GM18498 (cell line): ENCODE results near the gene MVP.
"Not testable (repeated sequence)": the region's sequence is repeated elsewhere in the genome, so short reads cannot be mapped to it uniquely, and the experiment has no call there.

ENCODE experiments used
- ATAC-seq: cut with Tn5 transposase; IDR thresholded peaks from one replicate; pipeline ENCODE4 v1.9.1; 2021; ENCODE audit warnings: mild to moderate bottlenecking, moderate library complexity; ENCODE audit not compliant: unreplicated experiment

MVP gene

GRCh38 chr16:29814592-29814991 is 5.7 kb upstream of the MVP start:
- no peak for ATAC-seq

GRCh38 chr16:29815032-29815721 is 5.1 kb upstream of the MVP start:
- no peak for ATAC-seq

- ATAC-seq: peak; percentile 67
Observed at GRCh38 chr16:29815793-29816693, 4.2 kb upstream of the MVP start, which contains the start of gene PAGR1. PAGR1 (plus strand) TSS chr16:29816152; CDS start chr16:29816526, 374 bp downstream.

- peak; percentile 6 for ATAC-seq
Observed at GRCh38 chr16:29816694-29817441, 3.4 kb upstream of the MVP start.

GRCh38 chr16:29818082-29818481 is 2.2 kb upstream of the MVP start:
- ATAC-seq: no peak

GRCh38 chr16:29819506-29819905 is 756 bp upstream of the MVP start:
- ATAC-seq: no peak

- ATAC-seq: peak; percentile 43
Observed at GRCh38 chr16:29820730-29821642, 724 bp downstream of the MVP start.

- ATAC-seq: no peak
Observed at GRCh38 chr16:29821643-29822115, 1.4 kb downstream of the MVP start.

GRCh38 chr16:29824589-29825144 is 4.4 kb downstream of the MVP start:
- ATAC-seq: no peak

GRCh38 chr16:29825145-29826044 is 5.1 kb downstream of the MVP start:
- no peak for ATAC-seq

GRCh38 chr16:29826342-29826695 is 6.1 kb downstream of the MVP start:
- no peak for ATAC-seq

GRCh38 chr16:29830774-29831173 is 10.5 kb downstream of the MVP start:
- no peak for ATAC-seq

GRCh38 chr16:29831490-29831889 is 11.2 kb downstream of the MVP start:
- ATAC-seq: no peak

- ATAC-seq: not testable (repeated sequence)
Observed at GRCh38 chr16:29833219-29833618, 13.0 kb downstream of the MVP start.

GRCh38 chr16:29834079-29834478 is 13.8 kb downstream of the MVP start:
- no peak for ATAC-seq

- no peak for ATAC-seq
Observed at GRCh38 chr16:29835926-29836325, 15.7 kb downstream of the MVP start.

- ATAC-seq: no peak
Observed at GRCh38 chr16:29836623-29837022, 16.4 kb downstream of the MVP start.

- ATAC-seq: no peak
Observed at GRCh38 chr16:29837841-29838240, 17.6 kb downstream of the MVP start.

GRCh38 chr16:29839822-29840221 is 19.6 kb downstream of the MVP start:
- ATAC-seq: no peak
